Measurements from ENCODE around the gene BBIP1.

The BBIP1 gene

DNA sequence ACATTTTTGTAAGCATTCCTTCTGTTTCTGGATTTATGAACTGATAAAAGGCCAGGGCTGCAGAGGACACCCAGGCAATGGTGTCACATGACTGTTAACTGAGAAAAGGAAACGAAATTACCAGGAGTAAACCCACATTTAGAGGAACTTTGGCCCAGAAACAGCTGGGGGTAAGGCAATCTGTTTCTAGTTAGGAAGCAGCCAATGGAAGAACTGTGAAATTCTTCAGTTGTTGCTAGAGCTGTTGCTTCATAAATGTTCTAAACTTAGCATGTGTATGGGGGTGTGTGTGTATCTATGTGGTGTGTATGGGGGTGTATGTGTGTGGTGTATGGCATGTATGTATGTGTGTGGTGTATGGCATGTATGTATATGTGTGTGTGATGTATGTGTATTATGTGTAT lies 59.0 kb downstream of the BBIP1 start:
- peak; percentile 51 to 99 (median 90); a peak in 19 of 22 replicates for TF ChIP-seq Cebpa-rat (IDR thresholded peaks at IDR 0.05)
- Histone ChIP-seq H3K4me2 (peak overlapping the region; percentile 69 to 95 (median 86)), H3K36me3 (no peaks in the 10 kb centered on the region), H3K27ac (peak overlapping the region; percentile 89 to 97 (median 95)), H3K9me3 (replicated peaks in 1 of 11) (peaks cover 0 to 8% (median 3%) of the 10 kb centered on the region in 11 experiments; a peak in 6 of 22 replicates), H3K27me3 (no peaks in the 10 kb centered on the region), H3K4me3 (no peak overlapping the region), H4K20me1 (no peaks in the 10 kb centered on the region), H3K4me1 (peaks cover 73 to 85% (median 81%) of the 10 kb centered on the region in 10 experiments), H3K9ac (peak overlapping the region; percentile 74 to 80 (median 77); a peak in 21 of 22 replicates)

DNA sequence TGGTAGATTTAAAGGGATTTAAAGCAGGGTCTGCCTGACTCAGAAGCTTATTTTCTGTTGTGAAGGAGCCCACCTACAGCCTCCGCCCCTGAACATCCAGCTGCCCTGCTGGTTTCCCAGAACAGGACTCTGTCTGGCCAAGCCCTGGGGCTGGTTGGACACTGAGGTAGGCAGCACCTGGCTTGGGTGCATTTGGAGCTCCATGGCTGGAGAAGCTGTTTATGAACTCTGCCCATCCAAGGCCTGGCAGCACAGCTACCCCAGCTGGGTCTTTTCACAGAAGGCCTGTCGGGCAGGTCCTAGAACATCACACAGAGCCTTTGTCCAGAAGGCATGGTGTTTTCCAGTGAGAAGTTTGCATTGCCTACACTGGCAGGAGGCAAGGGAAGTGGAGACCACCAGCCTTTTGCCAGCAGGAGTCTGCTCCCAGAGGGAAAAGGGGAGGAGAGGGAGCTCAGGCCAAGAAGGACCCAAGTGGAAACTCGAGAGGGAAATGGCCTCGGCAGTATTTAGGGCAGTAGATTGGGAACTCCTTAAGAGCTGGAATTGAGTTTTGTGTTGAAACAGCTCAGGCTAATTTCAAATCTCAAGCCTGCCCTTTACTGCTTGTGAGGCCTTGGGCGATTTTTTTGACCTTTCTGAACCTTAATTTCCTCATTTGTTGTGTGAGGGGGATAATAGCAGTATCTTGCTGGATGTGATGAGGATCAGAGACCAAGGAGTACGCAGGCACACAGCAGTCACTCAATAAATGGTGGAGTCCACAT lies 59.6 kb downstream of the BBIP1 start:
- H3K27ac ChIP-seq = peak overlapping the region; percentile 89 to 97 (median 95)
- H3K27me3 ChIP-seq = no peaks in the 10 kb centered on the region
- peak overlapping the region; percentile 69 to 95 (median 86) for H3K4me2 ChIP-seq
- peak overlapping the region; percentile 74 to 80 (median 77) for H3K9ac ChIP-seq
- peaks cover 0 to 8% (median 3%) of the 10 kb centered on the region in 11 experiments; a peak in 6 of 22 replicates for H3K9me3 ChIP-seq (replicated peaks in 1 of 11)
- H4K20me1 ChIP-seq = no peaks in the 10 kb centered on the region
- no peaks in the 10 kb centered on the region for H3K36me3 ChIP-seq
- peaks cover 67 to 85% (median 80%) of the 10 kb centered on the region in 10 experiments for H3K4me1 ChIP-seq
- no peak for TF ChIP-seq Cebpa-rat (IDR thresholded peaks at IDR 0.05)
- H3K4me3 ChIP-seq = no peak overlapping the region

DNA sequence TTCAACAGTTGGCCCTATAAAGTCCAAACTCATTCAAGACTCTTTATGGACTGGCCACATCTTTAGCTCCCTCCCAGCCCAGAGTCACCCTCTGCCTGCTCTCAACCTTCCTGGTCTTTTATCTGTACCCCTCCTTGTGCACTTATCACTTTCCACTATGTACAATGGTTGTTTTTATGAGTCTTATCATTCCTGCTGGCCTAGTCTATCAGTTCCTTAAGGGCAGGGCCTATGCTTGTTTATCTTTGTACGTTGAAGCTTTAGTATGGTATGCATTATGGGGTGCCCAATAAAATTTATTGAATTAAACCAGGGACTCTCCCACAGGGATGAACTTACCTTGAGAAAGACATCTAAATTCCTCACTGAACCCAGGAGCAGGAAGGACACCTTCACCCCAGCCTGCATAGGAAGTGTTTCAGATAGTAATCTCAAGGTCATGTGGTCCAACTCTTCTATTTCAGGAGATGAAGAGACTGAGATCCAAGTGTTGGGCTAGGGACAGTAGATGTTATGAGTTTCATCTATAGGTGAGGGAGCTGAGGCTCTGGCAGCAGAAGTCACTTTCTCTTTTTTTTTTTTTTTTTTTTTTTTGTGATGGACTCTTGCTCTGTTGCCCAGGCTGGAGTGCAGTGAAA lies 60.6 kb downstream of the BBIP1 start:
- Histone ChIP-seq H3K9me3 (replicated peaks in 1 of 11) (peaks cover 0 to 8% (median 3%) of the 10 kb centered on the region in 11 experiments; a peak in 6 of 22 replicates), H3K27ac (peak overlapping the region; percentile 89 to 97 (median 95)), H3K9ac (peak overlapping the region; percentile 74 to 80 (median 77); a peak in 20 of 22 replicates), H3K4me3 (no peak overlapping the region), H4K20me1 (no peaks in the 10 kb centered on the region), H3K36me3 (no peaks in the 10 kb centered on the region), H3K27me3 (no peaks in the 10 kb centered on the region), H3K4me1 (peaks cover 57 to 85% (median 78%) of the 10 kb centered on the region in 10 experiments), H3K4me2 (peak overlapping the region; percentile 69 to 95 (median 86))
- TF ChIP-seq Cebpa-rat (IDR thresholded peaks at IDR 0.05) = no peak

DNA sequence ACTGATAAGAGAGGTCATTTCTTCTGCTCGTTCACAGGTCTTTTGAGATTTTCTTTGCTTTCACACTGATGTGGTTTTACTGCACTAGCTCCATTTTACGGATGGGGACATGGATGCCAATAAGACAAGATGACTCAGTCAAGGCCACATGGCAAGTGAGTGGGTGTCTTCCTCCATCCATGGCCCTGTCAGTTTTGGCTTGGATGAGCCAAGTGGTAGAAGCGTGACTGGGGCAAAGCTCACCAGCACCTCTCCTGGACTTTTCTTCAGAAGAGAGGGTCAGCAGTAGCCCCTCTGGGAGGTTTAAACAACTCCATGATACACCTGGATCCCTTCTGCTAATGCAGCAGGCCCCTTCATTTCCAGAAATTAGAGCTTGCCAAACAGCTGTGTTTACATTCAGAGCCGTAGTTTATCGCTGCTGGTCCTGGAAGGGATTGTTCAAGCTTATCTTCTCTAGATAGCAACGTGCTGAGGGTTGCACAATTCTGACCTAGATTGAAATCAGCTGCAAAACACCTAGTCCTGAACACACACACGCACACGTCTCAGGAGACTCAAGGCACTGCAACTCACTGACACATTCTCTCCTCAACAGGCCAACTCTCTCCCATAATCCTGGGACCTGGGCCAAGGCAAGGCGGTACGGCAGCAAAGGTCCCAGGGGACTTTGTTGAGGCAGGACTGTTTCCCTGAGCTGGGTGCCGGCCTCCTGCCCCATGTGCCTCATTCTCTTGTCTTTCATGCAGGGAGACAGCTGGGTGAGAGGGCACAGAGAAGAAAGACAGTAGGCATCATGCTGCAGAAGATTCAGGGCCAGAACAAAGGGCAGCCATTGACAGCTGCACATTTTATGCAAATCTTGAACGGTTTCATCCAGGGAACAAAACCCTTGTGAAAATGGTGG lies 61.5 kb downstream of the BBIP1 start:
- H3K4me2 ChIP-seq = peak overlapping the region; percentile 69 to 95 (median 86)
- H3K9me3 ChIP-seq (replicated peaks in 1 of 11) = peaks cover 0 to 8% (median 3%) of the 10 kb centered on the region in 11 experiments; a peak in 6 of 22 replicates
- peak overlapping the region; percentile 89 to 97 (median 95); a peak in 21 of 22 replicates for H3K27ac ChIP-seq
- TF ChIP-seq Cebpa-rat (IDR thresholded peaks at IDR 0.05) = peak in 9 of 11 experiments; percentile 50 to 99 (median 95); a peak in 17 of 22 replicates
- peaks cover 48 to 85% (median 78%) of the 10 kb centered on the region in 10 experiments for H3K4me1 ChIP-seq
- no peak overlapping the region for H3K4me3 ChIP-seq
- H3K27me3 ChIP-seq = no peaks in the 10 kb centered on the region
- peak overlapping the region in 9 of 11 experiments; percentile 74 to 80 (median 77); a peak in 17 of 22 replicates for H3K9ac ChIP-seq
- no peaks in the 10 kb centered on the region for H3K36me3 ChIP-seq
- no peaks in the 10 kb centered on the region for H4K20me1 ChIP-seq

DNA sequence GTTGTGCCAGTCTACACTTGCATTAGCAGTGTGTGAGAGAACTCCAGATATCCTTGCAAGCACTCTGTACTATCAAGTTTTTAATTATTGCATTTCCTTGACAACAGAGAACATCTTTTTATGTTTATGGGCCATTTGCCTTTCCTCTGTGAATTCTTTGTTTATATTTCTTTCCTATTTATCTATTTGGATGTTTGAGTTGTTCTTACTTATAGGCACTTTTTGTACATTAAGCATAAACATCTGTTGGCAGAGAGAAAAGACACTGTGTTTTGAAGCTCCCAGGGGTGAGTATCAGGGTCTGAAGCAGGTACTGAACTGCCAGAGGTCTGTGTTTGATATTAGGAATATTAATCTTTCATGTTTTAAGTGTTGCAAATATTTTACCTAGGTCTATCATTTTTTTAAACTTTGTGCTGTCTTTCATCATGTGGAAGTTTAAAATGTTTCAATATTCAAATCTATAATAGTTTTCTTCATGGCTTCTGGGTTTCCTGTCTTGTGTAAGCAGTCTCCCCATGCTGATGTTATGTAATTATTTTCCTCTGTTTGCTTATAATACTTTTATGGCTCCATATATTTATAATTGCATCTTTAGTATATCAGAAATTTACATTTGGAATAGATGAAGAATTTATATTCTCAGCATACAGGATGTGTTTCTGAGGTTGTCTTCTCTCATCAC lies 64.9 kb downstream of the BBIP1 start:
- no peak for TF ChIP-seq Cebpa-rat (IDR thresholded peaks at IDR 0.05)
- H3K36me3 ChIP-seq = no peaks in the 10 kb centered on the region
- H4K20me1 ChIP-seq = no peaks in the 10 kb centered on the region
- H3K27ac ChIP-seq = peak overlapping the region in 5 of 11 experiments; percentile 10 to 57 (median 20); a peak in 3 of 22 replicates
- H3K4me1 ChIP-seq = peaks cover 49 to 84% (median 76%) of the 10 kb centered on the region in 10 experiments
- H3K27me3 ChIP-seq = no peaks in the 10 kb centered on the region
- no peak overlapping the region for H3K4me3 ChIP-seq
- H3K4me2 ChIP-seq = peak overlapping the region in 7 of 11 experiments; percentile 12 to 44 (median 35); a peak in 10 of 22 replicates
- peaks cover 0 to 8% (median 3%) of the 10 kb centered on the region in 11 experiments; a peak in 6 of 22 replicates for H3K9me3 ChIP-seq (replicated peaks in 1 of 11)
- H3K9ac ChIP-seq = no peak overlapping the region

DNA sequence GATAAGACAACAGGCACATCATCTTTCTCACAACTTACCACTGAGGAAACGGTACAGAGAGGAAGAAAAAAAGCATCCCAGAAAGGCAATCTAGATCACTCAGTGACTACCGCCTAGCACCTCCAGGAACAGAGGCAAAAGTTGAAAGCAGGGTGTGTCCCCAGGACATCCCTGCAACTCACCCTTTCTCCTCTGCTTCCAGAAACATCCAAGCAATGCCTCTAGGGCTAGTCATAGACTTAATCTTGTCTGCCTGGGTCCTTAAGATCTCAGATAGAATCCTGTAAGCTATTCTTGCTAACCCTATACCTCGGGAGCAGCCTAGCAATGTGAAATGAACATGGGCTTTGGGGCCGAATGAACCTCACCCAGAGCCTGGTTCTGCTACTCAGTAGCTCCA lies 66.0 kb downstream of the BBIP1 start:
- Histone ChIP-seq H3K9me3 (replicated peaks in 1 of 11) (peaks cover 0 to 8% (median 3%) of the 10 kb centered on the region in 11 experiments; a peak in 6 of 22 replicates), H3K27me3 (no peaks in the 10 kb centered on the region), H3K4me2 (peak overlapping the region in 8 of 11 experiments; percentile 16 to 88 (median 84); a peak in 15 of 22 replicates), H3K27ac (peak overlapping the region in 5 of 11 experiments; percentile 62 to 81 (median 72); a peak in 11 of 22 replicates), H3K9ac (peak overlapping the region in 2 of 11 experiments; percentile 19 to 26; a peak in 2 of 22 replicates), H3K4me1 (peaks cover 43 to 81% (median 71%) of the 10 kb centered on the region in 10 experiments), H4K20me1 (no peaks in the 10 kb centered on the region), H3K4me3 (no peak overlapping the region), H3K36me3 (no peaks in the 10 kb centered on the region)
- no peak for TF ChIP-seq Cebpa-rat (IDR thresholded peaks at IDR 0.05)

DNA sequence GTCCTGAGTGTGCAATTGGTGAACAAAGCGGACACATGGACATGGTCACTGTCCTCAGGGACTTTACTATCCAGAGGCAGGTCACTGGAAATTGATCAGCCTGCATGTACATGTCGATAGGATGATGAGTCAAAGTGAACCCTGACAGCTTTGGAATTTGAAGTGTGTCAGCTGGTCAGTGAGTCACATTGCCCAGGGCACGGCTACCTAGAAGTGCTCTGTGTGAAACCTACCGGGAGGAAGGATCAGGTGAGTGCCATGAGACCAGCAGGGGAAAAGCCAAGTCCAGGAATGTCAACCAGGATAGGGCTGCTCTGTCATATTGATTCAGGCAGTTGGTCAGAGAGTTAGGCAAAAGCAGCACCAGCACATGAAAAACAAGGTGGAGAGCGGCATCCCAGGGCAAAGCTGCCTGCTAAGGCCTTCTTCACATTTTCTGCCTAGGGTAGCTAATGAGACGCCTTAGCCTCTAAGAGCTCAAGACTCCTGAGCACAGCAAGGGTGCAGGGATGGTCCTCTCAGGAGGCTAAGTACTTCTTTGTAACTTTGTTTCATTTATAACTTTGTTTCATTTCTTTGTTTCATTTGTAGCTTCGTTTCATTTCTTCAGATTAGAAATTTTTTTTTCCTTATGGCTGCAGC lies 66.6 kb downstream of the BBIP1 start:
- H3K4me1 ChIP-seq = peaks cover 43 to 81% (median 71%) of the 10 kb centered on the region in 10 experiments

More for the DNA sequence above, 66.6 kb downstream of the BBIP1 start:
- TF ChIP-seq Cebpa-rat (IDR thresholded peaks at IDR 0.05) = no peak
- no peaks in the 10 kb centered on the region for H3K36me3 ChIP-seq
- no peaks in the 10 kb centered on the region for H3K27me3 ChIP-seq
- no peaks in the 10 kb centered on the region for H4K20me1 ChIP-seq
- H3K27ac ChIP-seq = peak overlapping the region in 7 of 11 experiments; percentile 27 to 81 (median 71); a peak in 14 of 22 replicates
- H3K4me3 ChIP-seq = no peak overlapping the region
- H3K4me2 ChIP-seq = peak overlapping the region in 9 of 11 experiments; percentile 16 to 88 (median 82); a peak in 16 of 22 replicates
- H3K9ac ChIP-seq = peak overlapping the region in 3 of 11 experiments; percentile 19 to 68 (median 26); a peak in 2 of 22 replicates
- peaks cover 0 to 8% (median 3%) of the 10 kb centered on the region in 11 experiments; a peak in 6 of 22 replicates for H3K9me3 ChIP-seq (replicated peaks in 1 of 11)

Measured in BLaER1 treated with 17β-estradiol and CSF1 and Interleukin-3, amounts not matched to agents 10 nM and 100 nM (cell line).